ENCODE measurements around the gene FLNA. TPM values are rescaled to one million over a fixed set of nuclear protein-coding genes. Genes with fewer than 3 reads are reported as not detected.

The FLNA gene
- total and polyA plus RNA-seq, 10 of the 15 experiments (the other 5 are each of a cell fraction or from before 2014, with no cell fraction given): 5.1 to 643 (median 171) TPM

DNA sequence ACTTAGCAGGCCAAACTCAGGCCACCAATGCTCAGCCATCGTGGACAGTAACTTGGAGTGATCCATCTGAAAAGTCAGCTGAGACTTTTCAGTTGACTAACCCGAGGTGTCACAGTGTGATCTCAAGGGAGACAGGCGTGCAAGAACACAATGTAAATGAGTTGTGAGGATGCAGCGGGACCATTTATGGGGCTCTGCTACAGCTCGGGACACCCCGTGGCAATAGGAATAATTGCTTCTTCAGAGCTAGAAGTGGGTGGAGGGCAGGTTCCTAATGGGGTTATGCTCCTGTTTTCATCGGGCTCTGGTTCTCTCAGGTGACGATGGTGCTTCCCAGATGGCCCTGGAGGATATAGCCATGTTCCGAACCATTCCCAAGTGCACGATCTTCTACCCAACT lies 51.5 kb downstream of the FLNA start:
- no peak overlapping the region for H3K4me2 ChIP-seq (ENCODE audit: control insufficient read depth, insufficient read depth)
- no peak overlapping the region for H3K27ac ChIP-seq (ENCODE audit: control insufficient read depth, insufficient read depth)
- no peak overlapping the region for H3K4me3 ChIP-seq
- no peaks in the 10 kb centered on the region for H3K79me2 ChIP-seq (ENCODE audit: control insufficient read depth, insufficient read depth, low read length)
- ChIA-PET RAD21 (ENCODE audit: unreplicated experiment) (no interaction called here), POLR2A (no interaction called here), SMC1A (ENCODE audit: uncharacterized antibody, unreplicated experiment) (interaction anchor here (0.7 to 1.4 kb wide), 3 partner anchors 9 to 11 kb away, joined by 3 to 5 read pairs (median 4); no protein-coding TSS in a partner anchor), CTCF (no interaction called here)
- no peak overlapping the region; the same call in 1 of the 2 replicates for H2AFZ ChIP-seq (ENCODE audit: control insufficient read depth, low read depth, low read length)
- in situ Hi-C loops (cut with MboI) (loop anchor here (25.0 kb wide), 1 partner anchor 186 kb away; the partner anchor contains the start of gene OPN1LW), intact Hi-C loops (cut with micrococcal nuclease; ENCODE audit: unreplicated experiment) (no loop called here)
- TF ChIP-seq, protein P1, sequence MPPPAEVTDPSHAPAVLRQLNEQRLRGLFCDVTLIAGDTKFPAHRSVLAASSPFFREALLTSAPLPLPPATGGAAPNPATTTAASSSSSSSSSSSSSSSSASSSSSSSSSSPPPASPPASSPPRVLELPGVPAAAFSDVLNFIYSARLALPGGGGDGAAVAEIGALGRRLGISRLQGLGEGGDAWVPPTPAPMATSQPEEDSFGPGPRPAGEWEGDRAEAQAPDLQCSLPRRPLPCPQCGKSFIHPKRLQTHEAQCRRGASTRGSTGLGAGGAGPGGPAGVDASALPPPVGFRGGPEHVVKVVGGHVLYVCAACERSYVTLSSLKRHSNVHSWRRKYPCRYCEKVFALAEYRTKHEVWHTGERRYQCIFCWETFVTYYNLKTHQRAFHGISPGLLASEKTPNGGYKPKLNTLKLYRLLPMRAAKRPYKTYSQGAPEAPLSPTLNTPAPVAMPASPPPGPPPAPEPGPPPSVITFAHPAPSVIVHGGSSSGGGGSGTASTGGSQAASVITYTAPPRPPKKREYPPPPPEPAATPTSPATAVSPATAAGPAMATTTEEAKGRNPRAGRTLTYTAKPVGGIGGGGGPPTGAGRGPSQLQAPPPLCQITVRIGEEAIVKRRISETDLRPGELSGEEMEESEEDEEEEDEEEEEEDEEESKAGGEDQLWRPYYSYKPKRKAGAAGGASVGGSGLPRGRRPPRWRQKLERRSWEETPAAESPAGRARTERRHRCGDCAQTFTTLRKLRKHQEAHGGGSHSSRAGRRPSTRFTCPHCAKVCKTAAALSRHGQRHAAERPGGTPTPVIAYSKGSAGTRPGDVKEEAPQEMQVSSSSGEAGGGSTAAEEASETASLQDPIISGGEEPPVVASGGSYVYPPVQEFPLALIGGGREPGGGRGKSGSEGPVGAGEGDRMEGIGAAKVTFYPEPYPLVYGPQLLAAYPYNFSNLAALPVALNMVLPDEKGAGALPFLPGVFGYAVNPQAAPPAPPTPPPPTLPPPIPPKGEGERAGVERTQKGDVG (CRISPR knock-in tag; IDR thresholded peaks at IDR 0.05): no peak
- TF ChIP-seq, protein P2, sequence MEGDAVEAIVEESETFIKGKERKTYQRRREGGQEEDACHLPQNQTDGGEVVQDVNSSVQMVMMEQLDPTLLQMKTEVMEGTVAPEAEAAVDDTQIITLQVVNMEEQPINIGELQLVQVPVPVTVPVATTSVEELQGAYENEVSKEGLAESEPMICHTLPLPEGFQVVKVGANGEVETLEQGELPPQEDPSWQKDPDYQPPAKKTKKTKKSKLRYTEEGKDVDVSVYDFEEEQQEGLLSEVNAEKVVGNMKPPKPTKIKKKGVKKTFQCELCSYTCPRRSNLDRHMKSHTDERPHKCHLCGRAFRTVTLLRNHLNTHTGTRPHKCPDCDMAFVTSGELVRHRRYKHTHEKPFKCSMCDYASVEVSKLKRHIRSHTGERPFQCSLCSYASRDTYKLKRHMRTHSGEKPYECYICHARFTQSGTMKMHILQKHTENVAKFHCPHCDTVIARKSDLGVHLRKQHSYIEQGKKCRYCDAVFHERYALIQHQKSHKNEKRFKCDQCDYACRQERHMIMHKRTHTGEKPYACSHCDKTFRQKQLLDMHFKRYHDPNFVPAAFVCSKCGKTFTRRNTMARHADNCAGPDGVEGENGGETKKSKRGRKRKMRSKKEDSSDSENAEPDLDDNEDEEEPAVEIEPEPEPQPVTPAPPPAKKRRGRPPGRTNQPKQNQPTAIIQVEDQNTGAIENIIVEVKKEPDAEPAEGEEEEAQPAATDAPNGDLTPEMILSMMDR (IDR thresholded peaks at IDR 0.05 in 2 of 3, conservative IDR thresholded peaks at IDR 0.05 in 1 of 3; ENCODE audit: control insufficient read depth in 2 of 3, extremely low read depth in 1 of 3, insufficient read depth in 1 of 3, low read depth in 3 of 3, low read length in 3 of 3): peak in 1 of 3 experiments; percentile 17; a peak in 1 of 6 replicates
- FAIRE-seq (no peak), ATAC-seq (0 out of 3 replicates have a peak, but pooled peaks have one; percentile 22), DNase-seq (ENCODE audit: low read depth, low spot score) (no peak)
- no peak overlapping the region for H3K9ac ChIP-seq (ENCODE audit: control insufficient read depth, insufficient read depth, low read length)
- no peaks in the 10 kb centered on the region for H3K27me3 ChIP-seq (replicated peaks in 1 of 2; ENCODE audit: control insufficient read depth in 2 of 2, insufficient read depth in 2 of 2, low read length in 1 of 2)
- no peaks in the 10 kb centered on the region for H4K20me1 ChIP-seq (ENCODE audit: control insufficient read depth, insufficient read depth)
- no TSS peak for BruUV-seq (replicated peaks)
- no peaks in the 10 kb centered on the region for H3K36me3 ChIP-seq (ENCODE audit: control insufficient read depth in 2 of 2, insufficient read depth in 2 of 2, low read length in 1 of 2)
- 24% methylated on average over 10 of the region's 10 CpGs for WGBS (ENCODE audit: insufficient coverage, insufficient replicate concordance, low lambda C conversion rate, missing lambda C conversion rate)
- H3K9me3 ChIP-seq (replicated peaks; ENCODE audit: control insufficient read depth, insufficient read depth, low read length): no peaks in the 10 kb centered on the region
- peaks cover 13% of the 10 kb centered on the region for H3K4me1 ChIP-seq (ENCODE audit: control insufficient read depth, insufficient read depth, low read length)

All from GM12878 (cell line).